CD4-positive, alpha-beta T cell treated with Interferon gamma for 1 hour (primary cell): Measurements from ENCODE around the gene ABHD17C.

Source experiments
- DNase-seq: peaks from one replicate; pipeline ENCODE4 v3.0.0-alpha.2; 2020

The ABHD17C gene

GRCh38 chr15:80790236-80790635 lies 95.1 kb downstream of the ABHD17C start:
- DNase-seq = no peak

GRCh38 chr15:80791004-80791403 lies 95.9 kb downstream of the ABHD17C start:
- DNase-seq = no peak

GRCh38 chr15:80796407-80796806 lies 101.3 kb downstream of the ABHD17C start:
- no peak for DNase-seq

GRCh38 chr15:80798911-80799310 lies 103.8 kb downstream of the ABHD17C start:
- DNase-seq = no peak

- no peak for DNase-seq
These were observed 105.0 kb downstream of the ABHD17C start for GRCh38 chr15:80800067-80800466.

GRCh38 chr15:80801891-80802680 lies 107.0 kb downstream of the ABHD17C start:
- DNase-seq = no peak

- DNase-seq = no peak
These were observed 108.7 kb downstream of the ABHD17C start for GRCh38 chr15:80803580-80804525.

- DNase-seq = no peak
These were observed 109.9 kb downstream of the ABHD17C start for GRCh38 chr15:80804970-80805495.
